Measurements from ENCODE around the gene PGRMC1. TPM values are rescaled to one million over a fixed set of nuclear protein-coding genes. Genes with fewer than 3 reads are reported as not detected.

The PGRMC1 gene
- total and polyA plus RNA-seq, 9 of the 15 experiments (the other 6 are each of a cell fraction or from before 2014, with no cell fraction given): 27.4 to 115 (median 90.3) TPM

GRCh38 chrX:119249891-119250290 lies 13.8 kb downstream of the PGRMC1 start:
- Histone ChIP-seq H3K9me3 (replicated peaks; ENCODE audit: control insufficient read depth, insufficient read depth, low read depth, low read length) (no peaks in the 10 kb centered on the region), H2AFZ (ENCODE audit: low read depth, low read length) (no peak overlapping the region), H3K9ac (ENCODE audit: insufficient read depth in 1 of 2, low read depth in 2 of 2, low read length in 2 of 2) (no peak overlapping the region), H3K9me1 (ENCODE audit: control insufficient read depth, insufficient read depth, low read length) (no peaks in the 10 kb centered on the region), H3K79me2 (ENCODE audit: control insufficient read depth, insufficient read depth, low read length) (no peaks in the 10 kb centered on the region), H3K4me2 (ENCODE audit: insufficient read depth, low read length) (no peak overlapping the region), H4K20me1 (replicated peaks; ENCODE audit: control insufficient read depth, insufficient read depth, low read length) (no peaks in the 10 kb centered on the region), H3K4me3 (no peak overlapping the region), H3K27ac (ENCODE audit: extremely low read depth, low read depth, low read length) (no peak overlapping the region), H3K27me3 (ENCODE audit: control insufficient read depth in 2 of 2, insufficient read depth in 2 of 2, low read length in 2 of 2) (no peaks in the 10 kb centered on the region), H3K36me3 (ENCODE audit: control insufficient read depth, insufficient read depth, low read length) (peaks cover 13% of the 10 kb centered on the region; the same call in 2 of the 3 replicates), H3K4me1 (replicated peaks in 1 of 2; ENCODE audit: control insufficient read depth in 2 of 2, insufficient read depth in 2 of 2, low read length in 2 of 2) (no peaks in the 10 kb centered on the region)
- ATAC-seq (no peak), DNase-seq (ENCODE audit: extremely low read depth in 1 of 4, low spot score in 3 of 4) (no peak), FAIRE-seq (no peak)
- intact Hi-C loops (cut with micrococcal nuclease) (no loop called here), in situ Hi-C loops (cut with MboI) (no loop called here)
- no TSS peak for BruUV-seq (replicated peaks)
- ChIA-PET POLR2A (no interaction called here), CTCF (ENCODE audit: low intra/inter-chr PET ratio) (no interaction called here)
- 82% methylated on average over 3 of the region's 3 CpGs for WGBS (ENCODE audit: insufficient coverage, low coverage, missing lambda C conversion rate)
- no peak for TF ChIP-seq NCOA4 (IDR thresholded peaks at IDR 0.05; ENCODE audit: partially characterized antibody)
- TF ChIP-seq ERF (CRISPR knock-in tag; IDR thresholded peaks at IDR 0.05): no peak
- TF ChIP-seq TFAM (CRISPR knock-in tag; conservative IDR thresholded peaks at IDR 0.05): no peak
- no peak for TF ChIP-seq ZBTB43 (CRISPR knock-in tag; IDR thresholded peaks at IDR 0.05)
- TF ChIP-seq ILK (tag; IDR thresholded peaks at IDR 0.05; ENCODE audit: borderline replicate concordance, low read depth): no peak
- TF ChIP-seq TCFL5 (CRISPR knock-in tag; conservative IDR thresholded peaks at IDR 0.05): no peak
- TF ChIP-seq MLX (CRISPR knock-in tag; conservative IDR thresholded peaks at IDR 0.05): no peak
- no peak for TF ChIP-seq ZBTB12 (CRISPR knock-in tag; IDR thresholded peaks at IDR 0.05)
- TF ChIP-seq E2F4 (CRISPR knock-in tag; IDR thresholded peaks at IDR 0.05; ENCODE audit: low read depth): no peak
- TF ChIP-seq CHAMP1 (IDR thresholded peaks at IDR 0.05): no peak
- TF ChIP-seq GTF2E2 (tag; IDR thresholded peaks at IDR 0.05): no peak
- TF ChIP-seq ZBTB33 (CRISPR knock-in tag; IDR thresholded peaks at IDR 0.05): no peak
- TF ChIP-seq PRPF4 (IDR thresholded peaks at IDR 0.05; ENCODE audit: insufficient read depth, low read depth, low read length, poor library complexity, severe bottlenecking): no peak
- TF ChIP-seq ZNF384 (IDR thresholded peaks at IDR 0.05; ENCODE audit: low read depth, low read length): no peak

All from K562 (cell line).